NCI-H128 (cell line): Measurements from ENCODE around the gene ANGPTL2.

ENCODE experiments used
- DNase-seq: peaks from one replicate; lab custom pipeline; 2025; ENCODE audit not compliant: unreplicated experiment; lab: John Stamatoyannopoulos, UW

Gene ANGPTL2

GRCh38 chr9:127118597-127119319 is 3.7 kb downstream of the ANGPTL2 start:
- no peak for DNase-seq

GRCh38 chr9:127117801-127118200 is 4.6 kb downstream of the ANGPTL2 start:
- DNase-seq = no peak

- DNase-seq = no peak
Observed at GRCh38 chr9:127116957-127117356, 5.5 kb downstream of the ANGPTL2 start.

DNA sequence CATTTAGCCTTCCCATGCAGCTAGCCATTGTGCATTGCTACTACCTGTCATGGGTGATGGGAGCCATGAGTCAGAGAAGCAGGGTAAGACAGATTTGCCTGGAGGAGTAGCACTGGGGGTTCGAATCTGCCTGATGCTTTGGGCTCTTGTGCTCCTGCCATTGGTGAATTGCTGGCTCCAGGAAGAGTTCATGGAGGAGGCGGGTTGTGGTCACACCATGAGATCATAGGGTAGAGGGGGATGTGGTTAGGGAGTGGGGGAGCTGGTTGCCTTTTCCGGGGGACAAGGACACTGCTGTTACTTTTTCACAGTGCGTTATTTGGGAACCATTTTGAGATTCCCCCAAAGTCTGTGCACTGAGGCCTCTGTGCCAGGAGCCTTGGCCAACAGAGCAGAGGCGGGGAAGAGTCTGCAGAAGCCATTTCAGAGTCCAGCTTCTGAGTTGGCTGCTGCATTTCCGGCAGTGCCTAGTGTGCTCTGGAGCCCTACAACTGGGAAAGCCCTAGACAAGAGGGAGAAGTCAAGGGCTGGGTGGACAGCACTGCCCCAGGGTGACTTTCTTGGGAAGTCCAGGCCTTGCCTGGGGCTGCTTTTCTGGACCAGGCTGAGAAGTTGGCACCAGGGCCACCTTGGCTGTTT is 6.2 kb downstream of the ANGPTL2 start:
- DNase-seq = no peak

DNA sequence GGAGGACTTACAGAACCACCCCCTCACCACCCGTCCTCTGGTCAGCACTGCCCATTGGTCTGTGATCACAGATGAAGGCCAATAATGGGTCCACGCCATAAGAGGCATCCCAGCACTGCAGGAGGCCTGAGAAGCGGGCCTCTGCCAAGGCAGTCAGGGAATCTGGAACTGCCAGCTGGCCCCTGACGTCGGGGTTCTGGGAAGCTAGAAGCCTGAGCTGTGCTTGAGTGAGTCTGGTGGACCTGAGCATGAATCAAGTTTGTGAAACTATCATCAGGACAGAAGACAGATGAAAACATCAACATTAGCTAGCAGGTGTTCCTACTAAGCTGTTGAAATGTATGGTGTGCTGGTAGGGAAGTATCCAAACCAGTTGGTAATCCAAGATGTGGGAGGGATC is 7.8 kb downstream of the ANGPTL2 start:
- DNase-seq = no peak

GRCh38 chr9:127113191-127113972 is 9.1 kb downstream of the ANGPTL2 start:
- no peak for DNase-seq

- no peak for DNase-seq
Observed at GRCh38 chr9:127112735-127113161, 9.7 kb downstream of the ANGPTL2 start.

DNA sequence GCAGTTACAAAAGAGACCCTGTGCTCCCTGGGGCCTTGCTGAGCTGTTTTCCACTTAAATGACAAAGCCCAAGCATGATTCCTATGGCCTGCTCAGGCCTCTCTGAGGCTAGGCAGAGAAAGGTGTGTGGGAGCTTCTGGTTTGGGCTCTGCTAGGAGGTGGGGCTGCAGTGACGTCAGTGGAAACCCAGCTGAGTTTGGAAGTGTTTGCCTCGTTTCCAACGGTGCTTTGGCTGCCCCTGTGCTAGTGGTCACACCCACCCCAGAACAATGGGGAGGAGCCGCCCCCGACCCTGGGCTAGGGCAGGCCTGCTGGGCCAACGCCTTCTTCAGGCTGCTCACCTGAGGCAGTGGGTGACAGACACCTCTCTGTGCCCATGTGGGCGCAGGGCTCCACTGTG is 10.4 kb downstream of the ANGPTL2 start:
- no peak for DNase-seq

GRCh38 chr9:127109212-127109711 is 13.2 kb downstream of the ANGPTL2 start:
- no peak for DNase-seq

DNA sequence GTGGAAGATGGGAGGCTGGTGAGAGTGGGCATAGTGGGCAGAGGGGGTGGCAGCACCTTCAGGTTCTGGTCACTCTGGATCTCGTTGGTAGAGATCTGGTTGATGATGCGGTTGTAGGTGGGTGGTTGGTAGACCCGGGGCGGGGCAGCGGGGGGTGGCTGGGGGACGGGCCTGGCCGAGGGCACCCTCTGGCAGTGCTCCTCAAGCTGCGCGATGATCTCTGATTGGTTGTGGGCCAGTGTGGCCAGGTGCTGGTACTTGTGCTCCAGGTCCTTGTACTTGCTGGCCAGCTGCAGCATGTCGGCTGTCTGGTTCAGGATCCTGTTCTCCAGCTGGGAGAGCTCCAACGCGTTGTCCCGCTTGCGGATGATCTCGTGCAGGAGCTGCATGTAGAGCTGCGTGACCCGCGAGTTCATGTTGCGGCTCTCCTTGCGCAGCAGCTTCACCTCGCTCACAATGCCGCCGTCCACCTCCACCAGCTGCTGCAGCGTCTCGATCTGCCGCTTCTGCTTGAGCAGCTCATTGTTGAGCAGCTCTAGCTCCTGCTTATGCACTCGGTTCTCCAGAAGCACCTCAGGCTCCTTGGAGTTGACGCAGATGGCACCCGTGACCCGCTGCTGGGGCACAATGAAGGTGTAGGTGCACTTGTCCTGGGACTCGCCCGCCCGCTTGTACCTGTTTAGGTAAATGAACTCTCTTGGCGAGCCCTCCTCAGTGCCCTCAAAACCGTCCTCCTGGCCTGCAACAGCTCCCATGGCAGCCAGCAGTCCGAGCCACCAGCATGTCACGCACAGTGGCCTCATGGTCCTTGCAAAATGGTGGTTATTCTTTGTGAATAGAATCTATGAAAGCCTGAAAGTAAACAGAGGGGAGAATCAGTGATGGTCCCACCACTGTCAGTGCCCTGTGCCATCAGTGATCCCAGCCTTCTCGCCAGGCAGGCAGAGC is 14.2 kb downstream of the ANGPTL2 start:
- no peak for DNase-seq

DNA sequence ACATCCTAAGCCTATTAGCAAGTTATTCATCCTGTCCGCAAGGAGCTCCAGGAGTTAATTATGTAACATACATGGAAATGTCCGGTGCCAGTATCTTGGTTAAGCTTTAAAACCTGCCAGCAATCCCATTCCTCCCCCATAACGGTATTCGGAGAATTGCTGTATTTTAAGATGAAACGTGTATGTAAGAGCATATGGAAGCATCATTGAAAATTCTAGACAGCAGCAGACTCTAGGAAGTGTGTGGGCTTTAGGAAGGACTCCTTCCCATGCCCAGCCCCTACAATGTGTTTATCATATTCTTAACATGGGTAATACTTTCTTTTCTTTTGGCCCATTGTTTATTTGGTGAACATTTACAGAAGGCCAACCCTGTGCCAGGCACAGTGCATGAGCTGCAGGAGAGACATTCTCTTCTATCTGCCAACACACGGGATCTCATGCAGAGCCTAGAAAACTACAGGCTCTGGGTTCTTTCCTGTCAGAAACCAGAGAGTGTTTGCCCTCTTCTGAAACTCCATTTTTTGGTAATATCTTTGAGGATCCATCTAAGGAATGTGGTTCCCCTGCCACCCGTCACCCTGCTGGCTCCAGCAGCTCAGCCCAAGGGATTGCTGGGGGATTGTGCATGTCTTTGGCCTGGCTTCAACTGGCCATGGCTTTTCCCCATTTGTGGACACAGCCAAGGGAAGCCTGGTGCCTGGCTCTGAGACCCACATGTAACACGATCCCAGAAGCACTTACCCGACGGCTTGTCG is 15.1 kb downstream of the ANGPTL2 start:
- DNase-seq = no peak

- no peak for DNase-seq
Observed at GRCh38 chr9:127106466-127106855, 16.0 kb downstream of the ANGPTL2 start.

GRCh38 chr9:127105805-127106465 is 16.5 kb downstream of the ANGPTL2 start:
- DNase-seq = no peak

DNA sequence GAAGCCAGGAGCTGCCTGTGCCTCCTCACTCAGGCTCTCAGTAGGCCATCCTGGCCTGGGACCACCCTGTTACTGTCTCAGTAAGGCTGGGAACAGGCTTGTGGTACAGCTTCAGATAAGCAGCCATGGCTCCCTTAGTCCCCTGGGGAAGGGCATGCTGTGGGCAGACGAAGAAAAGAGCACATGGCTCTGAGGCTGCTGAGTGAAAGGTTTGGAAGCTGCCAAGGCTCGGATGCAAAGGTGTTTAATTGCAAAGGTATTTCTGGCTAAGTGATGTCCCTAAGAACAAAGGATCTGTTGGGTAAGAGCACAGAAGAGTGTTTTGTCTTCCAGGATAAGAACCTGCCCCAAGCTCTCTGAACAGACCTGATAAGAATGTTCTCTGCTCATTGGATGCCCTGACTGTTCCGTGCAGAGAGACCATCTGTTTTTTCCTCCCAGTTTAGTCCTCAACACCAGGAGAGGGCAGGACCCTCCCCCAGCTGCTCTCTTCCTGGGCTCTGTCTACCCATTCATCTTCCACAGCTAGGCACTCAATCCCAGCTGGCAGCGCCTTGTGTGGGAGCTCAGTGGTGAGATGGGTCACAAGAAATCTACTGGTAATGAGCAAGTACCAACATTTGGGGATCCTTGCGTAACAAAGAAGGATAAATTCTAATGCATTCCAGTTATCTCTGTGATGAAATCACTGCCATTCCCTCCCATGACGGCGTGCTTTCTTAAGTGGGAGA is 17.7 kb downstream of the ANGPTL2 start:
- no peak for DNase-seq

- DNase-seq = no peak
Observed at GRCh38 chr9:127102788-127103187, 19.6 kb downstream of the ANGPTL2 start.

- DNase-seq = no peak
Observed at GRCh38 chr9:127102176-127102575, 20.3 kb downstream of the ANGPTL2 start.

DNA sequence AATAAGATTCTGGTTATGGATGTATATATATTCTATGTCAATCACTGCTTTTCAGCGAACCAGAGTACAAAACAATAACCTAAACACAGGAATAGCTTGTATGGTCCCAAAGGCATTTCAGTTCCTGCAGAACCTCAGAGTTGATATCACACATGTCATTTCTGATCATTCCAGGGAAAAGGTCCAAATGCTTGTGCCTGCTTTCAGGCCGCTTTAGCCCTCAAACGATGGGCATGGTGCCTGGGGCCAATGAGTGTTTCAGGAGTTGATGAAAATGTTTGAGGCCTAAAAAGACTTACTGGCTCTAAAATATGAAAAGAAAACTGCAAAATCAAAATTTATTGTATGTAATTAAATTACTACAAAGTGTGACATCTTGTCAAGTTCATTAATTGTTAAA is 22.8 kb downstream of the ANGPTL2 start:
- DNase-seq = no peak

DNA sequence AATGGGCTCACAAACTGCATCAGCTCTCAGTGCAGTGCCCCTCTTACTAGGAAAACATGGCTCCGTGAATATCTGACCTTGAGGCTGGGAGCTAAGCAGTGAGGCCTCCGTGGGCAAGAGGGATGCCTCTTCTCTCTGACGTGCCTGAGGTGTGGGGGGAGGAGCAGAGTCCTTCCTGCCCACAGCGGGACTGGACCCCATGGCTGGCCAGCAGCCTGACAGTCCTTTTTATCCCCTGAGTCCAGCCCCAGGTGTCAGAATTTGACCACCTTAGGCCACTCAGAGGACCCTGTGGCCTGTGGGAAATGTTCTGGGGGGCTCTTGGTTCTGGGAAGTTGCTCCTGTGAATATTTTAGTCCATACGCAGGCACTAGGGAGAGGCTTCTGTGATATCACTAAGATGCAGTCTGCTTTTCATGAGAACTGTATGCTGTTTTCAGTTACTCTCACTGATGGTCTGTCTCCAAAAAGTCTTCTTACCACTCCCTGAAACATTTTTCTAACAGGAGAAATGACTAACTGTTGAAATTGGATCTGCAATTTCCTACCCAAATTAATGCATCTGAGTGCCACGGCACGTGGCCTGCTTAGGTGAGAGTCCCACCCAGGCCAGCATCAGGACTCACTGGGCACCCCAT is 23.4 kb downstream of the ANGPTL2 start:
- DNase-seq = no peak
